Measurements from ENCODE around the gene FERMT2.

The FERMT2 gene, protein sequence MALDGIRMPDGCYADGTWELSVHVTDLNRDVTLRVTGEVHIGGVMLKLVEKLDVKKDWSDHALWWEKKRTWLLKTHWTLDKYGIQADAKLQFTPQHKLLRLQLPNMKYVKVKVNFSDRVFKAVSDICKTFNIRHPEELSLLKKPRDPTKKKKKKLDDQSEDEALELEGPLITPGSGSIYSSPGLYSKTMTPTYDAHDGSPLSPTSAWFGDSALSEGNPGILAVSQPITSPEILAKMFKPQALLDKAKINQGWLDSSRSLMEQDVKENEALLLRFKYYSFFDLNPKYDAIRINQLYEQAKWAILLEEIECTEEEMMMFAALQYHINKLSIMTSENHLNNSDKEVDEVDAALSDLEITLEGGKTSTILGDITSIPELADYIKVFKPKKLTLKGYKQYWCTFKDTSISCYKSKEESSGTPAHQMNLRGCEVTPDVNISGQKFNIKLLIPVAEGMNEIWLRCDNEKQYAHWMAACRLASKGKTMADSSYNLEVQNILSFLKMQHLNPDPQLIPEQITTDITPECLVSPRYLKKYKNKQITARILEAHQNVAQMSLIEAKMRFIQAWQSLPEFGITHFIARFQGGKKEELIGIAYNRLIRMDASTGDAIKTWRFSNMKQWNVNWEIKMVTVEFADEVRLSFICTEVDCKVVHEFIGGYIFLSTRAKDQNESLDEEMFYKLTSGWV

GRCh38 chr14:52950898-52951680 is at the start of gene FERMT2:
FERMT2 (minus strand) TSS chr14:52951050; CDS start chr14:52950568, 482 bp downstream.
- peak; percentile 90 for DNase-seq

DNA sequence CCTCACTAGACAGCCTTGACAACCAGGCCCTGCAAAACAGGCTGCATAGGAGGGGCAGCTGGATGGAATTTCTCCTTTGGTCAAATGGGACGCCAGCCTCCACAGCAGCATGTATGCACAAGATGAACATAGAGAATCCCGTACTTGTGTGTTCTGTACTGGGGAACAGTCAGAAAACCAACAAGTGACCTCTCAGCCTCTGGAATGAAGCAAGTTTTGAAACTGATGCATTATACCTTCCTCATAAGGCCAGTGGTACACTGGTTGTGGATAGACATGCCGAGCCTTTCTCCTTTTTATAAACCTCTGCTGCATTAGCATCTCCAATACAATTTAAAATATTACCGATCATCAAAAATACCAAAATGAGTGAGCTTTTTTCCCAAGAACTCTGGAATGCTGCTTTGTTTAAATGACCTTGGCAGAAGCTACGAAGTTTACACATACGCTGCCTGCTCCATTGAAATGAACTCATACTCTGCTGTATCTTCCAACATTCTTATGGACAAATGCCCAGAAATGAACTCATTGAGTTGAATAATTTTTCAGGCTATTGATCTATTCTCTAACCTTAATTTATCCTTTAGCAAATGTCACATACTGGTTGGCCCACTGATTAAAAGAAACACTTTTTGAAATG is 47.6 kb upstream of the FERMT2 start:
- DNase-seq, result no peak

- no peak for DNase-seq
These were observed 45.6 kb upstream of the FERMT2 start for GRCh38 chr14:52996493-52996892.

GRCh38 chr14:52995998-52996397 is 45.1 kb upstream of the FERMT2 start:
- DNase-seq, result no peak

- no peak for DNase-seq
These were observed 41.5 kb upstream of the FERMT2 start for GRCh38 chr14:52992236-52992870.

GRCh38 chr14:52988139-52988538 is 37.3 kb upstream of the FERMT2 start:
- DNase-seq, result no peak

DNA sequence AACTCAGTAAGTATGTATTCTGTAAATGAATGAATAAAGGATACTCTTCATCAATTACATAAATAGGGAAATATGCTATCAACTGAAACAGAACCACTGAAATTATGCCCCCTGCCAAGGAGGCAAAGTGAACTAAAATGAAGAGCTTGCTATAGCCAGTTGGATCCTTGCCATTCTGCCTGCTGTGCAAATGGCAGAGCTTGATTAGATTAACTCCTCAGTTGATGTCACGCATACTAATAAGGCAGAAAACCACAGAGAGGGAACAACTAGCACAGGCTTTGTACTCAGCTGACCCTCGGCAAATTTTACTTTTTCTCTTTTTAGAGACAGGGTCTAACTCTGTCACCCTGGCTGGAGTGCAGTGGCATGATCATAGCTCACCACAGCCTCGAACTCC is 36.7 kb upstream of the FERMT2 start:
- DNase-seq, result no peak

DNA sequence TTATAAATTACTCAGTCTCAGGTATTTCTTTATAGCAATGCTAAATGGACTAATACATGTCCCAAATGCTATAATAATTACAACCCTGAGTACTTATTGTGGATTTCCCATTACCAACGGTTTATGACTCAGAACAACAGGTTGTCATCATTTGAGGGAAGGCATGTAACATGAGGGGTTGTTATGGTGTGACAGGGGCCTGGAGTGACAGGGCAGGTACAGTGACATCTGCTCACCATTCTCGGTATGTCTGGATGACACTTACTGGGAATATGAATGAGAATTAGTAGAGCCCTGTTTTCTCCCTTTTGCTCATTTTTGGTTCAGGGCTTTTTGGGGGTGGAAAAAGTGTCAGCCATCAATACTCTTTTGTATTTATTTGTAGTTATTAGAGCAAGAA is 36.2 kb upstream of the FERMT2 start:
- no peak for DNase-seq

GRCh38 chr14:52977798-52978197 is 26.9 kb upstream of the FERMT2 start:
- no peak for DNase-seq

GRCh38 chr14:52974406-52974805 is 23.6 kb upstream of the FERMT2 start:
- DNase-seq, result no peak

DNA sequence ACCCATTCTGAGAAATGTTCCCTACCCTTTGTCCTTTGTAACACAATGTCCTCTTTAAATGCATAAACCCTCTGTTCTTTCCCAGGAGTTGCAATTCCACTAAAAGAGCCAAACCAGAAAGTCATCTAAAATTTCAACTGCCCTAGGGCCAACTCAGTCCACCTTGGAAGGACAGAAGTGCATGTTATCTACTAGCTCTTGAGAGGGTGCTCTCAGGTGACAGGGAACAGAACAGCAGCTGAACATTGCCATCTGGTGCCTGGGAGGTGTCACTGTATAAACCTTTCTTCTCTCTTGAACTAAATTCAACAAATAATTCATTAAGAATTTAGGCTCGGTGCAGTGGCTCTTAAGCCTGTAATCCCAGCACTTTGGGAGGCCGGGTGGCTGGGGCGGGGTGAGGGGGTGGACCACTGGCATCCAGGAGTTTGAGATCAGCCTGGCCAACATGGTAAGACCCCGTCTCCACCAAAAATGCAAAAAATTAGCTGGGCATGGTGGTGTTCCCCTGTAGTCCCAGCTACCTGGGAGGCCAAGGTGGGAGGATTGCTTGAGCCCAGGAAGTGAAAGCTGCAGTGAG is 10.3 kb upstream of the FERMT2 start:
- peak; percentile 85 for DNase-seq

DNA sequence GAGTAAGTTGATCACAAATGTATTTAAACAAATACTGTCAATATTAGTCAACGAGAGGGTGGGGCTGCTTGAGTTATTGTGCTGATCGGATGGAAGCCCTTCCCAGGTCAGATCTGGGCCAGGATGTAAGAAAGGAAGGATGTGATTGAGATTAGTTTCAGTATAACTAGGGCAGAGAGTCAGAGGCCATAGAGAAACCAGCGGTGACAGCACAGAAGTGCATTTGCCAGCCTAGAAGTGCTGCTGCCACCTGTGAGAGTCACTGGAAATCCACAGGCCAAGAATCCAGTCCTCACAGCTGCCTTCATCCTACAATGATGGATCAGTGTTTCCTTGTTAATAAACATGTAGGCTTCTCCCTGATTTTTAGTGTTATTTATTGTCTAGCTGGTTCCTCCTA is 9.8 kb upstream of the FERMT2 start:
- peak; percentile 19 for DNase-seq

DNA sequence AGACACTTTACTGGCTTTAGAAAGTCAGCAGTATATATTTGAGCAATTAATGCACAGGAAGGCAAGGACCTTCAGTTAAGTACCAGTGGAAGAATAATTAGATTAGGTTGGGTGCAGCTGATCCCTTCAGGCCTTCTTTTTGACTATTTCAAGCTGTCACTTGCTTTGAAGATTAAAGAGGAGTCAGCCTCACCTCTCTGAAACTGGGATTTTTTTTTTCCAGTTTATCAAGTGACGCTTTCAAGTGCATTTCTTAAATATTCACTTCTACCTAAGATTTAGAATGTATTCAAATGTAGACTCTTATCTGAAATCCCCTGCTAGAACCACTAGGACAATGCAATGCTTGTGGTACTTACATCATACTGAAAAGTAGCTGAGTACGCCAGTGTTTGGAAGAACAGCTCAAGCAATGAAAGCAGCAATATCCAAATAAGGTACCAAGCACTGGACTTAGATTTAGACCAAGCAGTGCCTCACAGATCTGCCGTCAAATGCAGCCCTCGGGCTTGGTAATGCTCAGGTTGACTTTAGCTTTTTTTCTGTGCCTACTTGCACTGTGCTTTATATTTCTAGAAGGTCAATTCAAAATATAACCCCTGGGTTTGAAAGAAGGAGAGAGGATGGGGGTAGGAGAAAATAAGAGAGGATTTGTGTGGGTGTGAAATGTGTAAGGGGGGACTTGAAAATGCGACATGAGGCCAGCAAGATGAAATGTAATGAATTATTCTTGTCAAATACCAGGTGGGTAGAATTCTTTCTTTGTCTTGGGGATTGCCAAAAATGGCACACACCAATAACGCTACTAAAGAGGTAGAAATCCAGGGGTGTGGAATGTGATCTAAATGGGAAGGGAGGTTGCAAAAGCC is 3.7 kb upstream of the FERMT2 start:
- DNase-seq, result peak; percentile 89

- DNase-seq, result peak; percentile 64
These were observed 1.1 kb upstream of the FERMT2 start for GRCh38 chr14:52951681-52952554.

- DNase-seq, result peak; percentile 62
These were observed 396 bp downstream of the FERMT2 start for GRCh38 chr14:52950410-52950897.

DNA sequence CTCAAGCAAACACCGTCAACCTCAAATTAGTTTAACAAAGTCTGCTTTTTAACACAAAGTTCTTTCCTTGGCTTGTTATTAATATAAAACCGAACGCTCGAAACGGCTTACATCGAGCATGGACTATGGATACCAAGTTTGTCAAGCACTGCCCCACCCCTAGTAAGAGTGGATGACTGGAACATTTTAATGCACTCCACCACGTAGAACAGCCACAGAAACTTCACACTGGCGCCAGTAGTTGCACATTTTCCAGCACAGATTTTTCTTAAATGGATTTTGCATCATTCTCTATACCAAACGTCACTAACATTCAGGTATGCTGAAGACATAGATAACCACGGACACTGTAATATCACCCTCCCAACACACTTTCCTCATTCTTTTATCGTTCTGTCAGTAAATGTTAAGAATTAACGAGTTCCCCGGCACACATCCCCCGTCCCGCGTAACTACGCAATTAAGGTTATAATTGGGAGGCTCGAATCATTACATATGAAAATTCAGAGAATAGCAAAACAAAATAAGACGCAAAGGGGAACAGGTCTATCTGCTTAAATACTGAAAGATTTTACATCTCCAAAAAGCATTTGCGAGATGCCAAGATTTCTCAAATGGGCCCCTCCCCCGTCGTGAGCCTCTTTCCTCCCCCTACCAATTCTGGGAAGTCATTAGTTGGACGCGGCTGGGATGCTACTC is 990 bp downstream of the FERMT2 start:
- DNase-seq, result peak; percentile 39

DNA sequence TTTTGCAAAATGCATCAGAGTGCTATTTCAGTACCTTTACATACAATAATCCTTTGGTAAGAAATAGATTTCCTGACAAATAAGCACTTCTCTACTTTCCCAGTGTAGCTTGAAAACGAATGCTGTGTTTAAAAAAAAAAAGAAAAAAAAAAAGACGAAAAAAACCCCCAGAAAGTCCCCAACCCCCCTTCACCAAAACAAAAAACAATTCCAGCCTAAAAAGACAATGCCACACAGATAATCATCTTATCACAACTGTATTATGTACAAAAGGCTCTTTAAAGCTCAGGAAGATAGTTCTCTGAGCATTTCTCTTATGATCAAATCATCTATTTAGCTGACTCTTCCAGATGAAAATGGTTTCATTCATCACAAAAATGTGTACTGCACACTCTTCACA is 1.6 kb downstream of the FERMT2 start:
- no peak for DNase-seq

- DNase-seq, result peak; percentile 5
These were observed 2.0 kb downstream of the FERMT2 start for GRCh38 chr14:52948836-52949235.

DNA sequence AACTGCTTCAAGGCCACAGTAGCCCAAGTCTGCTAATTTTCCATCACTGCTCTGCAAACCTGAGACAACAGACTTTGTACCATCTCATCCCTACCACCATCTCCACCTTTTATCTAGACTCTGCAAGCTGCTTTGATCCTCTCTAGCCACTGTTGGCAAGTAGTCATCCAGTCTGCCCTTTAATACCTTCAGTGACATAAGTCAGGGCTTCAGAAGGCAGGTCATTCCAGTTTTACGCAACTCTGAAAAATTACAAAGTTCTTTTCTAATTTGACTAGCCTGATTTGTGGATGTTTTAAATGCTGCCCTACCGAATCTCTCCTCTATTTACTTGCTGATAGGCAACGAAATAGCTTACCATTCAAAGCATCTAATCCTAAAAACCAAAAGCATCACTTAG is 2.8 kb downstream of the FERMT2 start:
- DNase-seq, result peak; percentile 10
